Omental fat pad (tissue), 4 donors: ENCODE results near the gene KRTAP10-12. TPM values are rescaled to one million over a fixed set of nuclear protein-coding genes. Genes with fewer than 3 reads are reported as not detected.

Experiments used
- ATAC-seq: fragments of 150-250 bp; one replicate; pipeline ENCODE4 v1.9.1; 2016; ENCODE audit warnings: mild to moderate bottlenecking, moderate library complexity; ENCODE audit not compliant: low FRiP score
- DNase-seq: peaks from one replicate; pipeline ENCODE4 v3.0.0-alpha.2; 2019; ENCODE audit warnings: low spot score
- CTCF ChIP-seq, 3 donors: fragments of 450-650 bp; IDR thresholded peaks; one replicate each; pipeline ENCODE4 v1.5.1; 2016 to 2017; ENCODE audit warnings: antibody characterized with exemption in 3 of 3, mild to moderate bottlenecking in 3 of 3, moderate library complexity in 2 of 3
- total RNA-seq, 4 donors: library from RNA; depleted of rRNA; stranded (reverse); fragments of >200 nt; gene quantifications; one replicate each; pipeline ENCODE4 v1.1.0, GENCODE V29; 2016

KRTAP10-12 gene
- total RNA-seq, 4 donors from 2014 or later: not detected

- ATAC-seq (no peak), DNase-seq (no peak)
- no peak for TF ChIP-seq CTCF (IDR thresholded peaks at IDR 0.05)
Observed at GRCh38 chr21:44695641-44696040, 1.3 kb upstream of the KRTAP10-12 start.

GRCh38 chr21:44696572-44696971 is 400 bp upstream of the KRTAP10-12 start:
- no peak for TF ChIP-seq CTCF (IDR thresholded peaks at IDR 0.05)
- DNase-seq: no peak

GRCh38 chr21:44697811-44698734 is 1.1 kb downstream of the KRTAP10-12 start:
- no peak for TF ChIP-seq CTCF (IDR thresholded peaks at IDR 0.05)
- no peak for ATAC-seq

More at GRCh38 chr21:44696572-44696971, 400 bp upstream of the KRTAP10-12 start:
- ATAC-seq: no peak

GRCh38 chr21:44699502-44700001 is 2.6 kb downstream of the KRTAP10-12 start:
- TF ChIP-seq CTCF (IDR thresholded peaks at IDR 0.05): no peak
- DNase-seq (no peak), ATAC-seq (no peak)

More at GRCh38 chr21:44697811-44698734, 1.1 kb downstream of the KRTAP10-12 start:
- no peak for DNase-seq

- no peak for ATAC-seq
- no peak for DNase-seq
- TF ChIP-seq CTCF (IDR thresholded peaks at IDR 0.05): no peak
Observed at GRCh38 chr21:44700101-44701022, 3.4 kb downstream of the KRTAP10-12 start.

- no peak for DNase-seq
- no peak for TF ChIP-seq CTCF (IDR thresholded peaks at IDR 0.05)
- ATAC-seq: no peak
Observed at GRCh38 chr21:44701023-44701400, 4.0 kb downstream of the KRTAP10-12 start.
